GM19468 (cell line): ENCODE measurements around the gene TIFAB.

ENCODE experiments used
- ATAC-seq: cut with Tn5 transposase; IDR thresholded peaks from one replicate; pipeline ENCODE4 v1.9.1; 2021; ENCODE audit warnings: mild to moderate bottlenecking, moderate library complexity, moderate number of reproducible peaks; ENCODE audit not compliant: unreplicated experiment; ENCODE audit errors: extremely low read depth

TIFAB gene

DNA sequence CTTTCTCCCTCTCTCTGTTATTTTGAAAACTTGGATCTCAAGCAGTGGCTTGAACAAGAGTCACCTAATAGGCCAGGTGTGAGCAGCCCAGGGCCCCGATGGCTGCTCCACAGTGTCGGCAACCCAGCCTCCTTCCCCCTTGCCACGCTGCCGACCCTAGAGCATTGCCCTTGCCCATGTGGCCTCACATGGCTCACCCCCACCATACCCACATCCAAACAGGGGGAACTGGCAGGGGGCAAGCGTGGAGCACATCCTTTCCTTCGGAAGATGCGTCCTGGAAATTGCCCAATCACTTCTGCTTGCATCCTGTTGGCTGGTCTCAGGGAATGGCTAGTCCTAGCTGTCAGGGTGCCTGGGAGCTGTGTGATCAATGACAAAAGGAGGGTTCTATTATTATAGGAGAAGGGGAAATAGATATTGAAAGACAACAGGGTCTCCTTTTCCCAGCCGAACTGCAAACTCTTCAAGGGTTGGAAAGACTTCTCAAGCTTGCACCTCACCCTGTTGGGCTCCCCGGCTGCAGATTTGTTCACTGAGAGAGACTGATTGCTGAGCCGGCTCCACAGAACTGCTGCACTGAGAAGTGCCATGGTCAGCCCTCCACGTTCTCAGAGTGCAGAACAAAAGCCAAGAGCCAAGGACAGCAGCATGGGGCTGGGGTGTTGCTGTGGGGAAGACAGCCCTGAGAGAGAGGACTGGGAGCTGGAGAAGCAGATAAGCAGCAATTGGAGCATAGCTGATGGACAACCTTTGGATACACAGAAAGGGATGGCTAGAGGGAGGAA lies 8.3 kb upstream of the TIFAB start:
- ATAC-seq, result no peak

GRCh38 chr5:135458921-135459331 lies 6.8 kb upstream of the TIFAB start:
- ATAC-seq, result no peak

- no peak for ATAC-seq
Measured at GRCh38 chr5:135458356-135458755, 6.2 kb upstream of the TIFAB start.

GRCh38 chr5:135457424-135458071 lies 5.4 kb upstream of the TIFAB start:
- ATAC-seq, result no peak

DNA sequence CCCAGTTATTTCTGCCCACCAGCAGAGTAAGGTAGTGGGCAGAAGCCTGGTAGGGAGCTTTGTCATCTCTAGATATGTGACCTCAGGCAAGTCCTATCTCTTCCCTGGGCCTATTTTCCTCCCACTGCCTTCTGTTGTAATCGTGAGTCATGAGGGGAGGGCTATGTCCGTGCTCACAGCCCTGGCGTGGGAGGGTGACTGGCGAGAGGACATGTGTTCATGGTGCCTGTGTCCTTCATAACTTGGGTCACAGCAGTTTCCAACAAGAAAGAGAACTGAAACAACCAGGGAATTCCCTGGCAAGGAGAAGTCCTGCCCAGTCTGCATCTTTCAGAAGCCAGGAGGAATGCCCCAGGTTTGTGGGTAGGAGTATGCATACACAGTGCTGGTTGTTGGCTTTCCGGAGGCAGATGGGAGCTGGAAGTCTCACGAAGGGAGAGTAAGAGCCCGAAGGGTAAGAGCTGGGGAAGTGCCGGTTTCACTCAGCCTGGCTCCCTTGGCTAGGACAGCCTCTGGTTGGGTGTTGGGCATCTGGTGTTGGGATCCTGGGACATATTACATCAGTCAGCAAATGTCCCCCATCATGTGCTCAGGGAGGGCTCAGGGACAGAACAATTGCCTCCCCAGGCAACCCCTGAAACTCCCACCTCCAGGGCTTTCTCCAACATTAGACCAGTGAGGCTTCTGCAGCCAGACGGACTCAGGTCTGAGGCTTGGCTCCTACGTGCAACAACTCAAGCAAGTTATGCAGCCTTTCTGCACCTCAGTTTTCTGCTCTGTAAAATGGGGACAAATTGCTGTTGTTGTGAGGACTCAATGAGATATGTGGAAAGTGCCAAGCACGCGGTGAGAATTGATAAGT lies 4.3 kb upstream of the TIFAB start:
- no peak for ATAC-seq

DNA sequence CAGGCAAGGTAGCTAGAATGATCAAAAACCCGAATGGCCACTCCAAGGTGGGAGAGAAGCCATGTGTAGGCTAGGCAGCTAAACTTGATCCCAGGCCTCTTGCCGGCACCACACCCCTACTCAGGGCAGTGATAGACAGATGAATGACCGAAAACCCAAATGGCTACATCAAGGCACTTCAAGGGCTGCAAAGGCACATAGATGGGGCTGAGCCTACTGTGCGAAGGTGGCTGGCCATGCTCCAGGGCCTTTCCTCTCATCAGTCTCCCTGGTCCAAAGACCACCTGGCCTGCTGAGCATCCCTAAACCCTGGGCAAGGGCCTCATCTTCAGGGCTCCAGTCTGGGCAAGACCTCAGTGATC lies 3.7 kb upstream of the TIFAB start:
- ATAC-seq, result no peak

DNA sequence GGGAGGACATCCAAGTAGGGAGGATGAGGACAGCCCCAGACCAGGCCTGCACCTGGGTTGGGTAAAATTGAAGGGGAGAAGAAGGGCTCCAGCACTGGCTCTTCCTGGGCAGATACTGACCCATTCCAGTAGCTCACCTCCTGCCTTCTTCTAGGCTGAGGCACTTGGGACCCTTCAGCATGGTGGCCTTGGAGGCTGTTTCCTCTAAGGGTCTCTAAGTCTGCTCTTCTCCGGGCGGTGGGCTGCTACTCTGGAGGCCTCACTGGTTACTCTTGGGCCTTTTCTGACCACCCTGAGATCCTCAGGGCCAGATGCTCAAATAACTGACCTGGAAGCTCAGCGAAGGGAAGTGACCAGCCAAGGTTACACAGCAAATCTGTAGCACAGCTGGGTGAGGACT lies 2.8 kb upstream of the TIFAB start:
- no peak for ATAC-seq

DNA sequence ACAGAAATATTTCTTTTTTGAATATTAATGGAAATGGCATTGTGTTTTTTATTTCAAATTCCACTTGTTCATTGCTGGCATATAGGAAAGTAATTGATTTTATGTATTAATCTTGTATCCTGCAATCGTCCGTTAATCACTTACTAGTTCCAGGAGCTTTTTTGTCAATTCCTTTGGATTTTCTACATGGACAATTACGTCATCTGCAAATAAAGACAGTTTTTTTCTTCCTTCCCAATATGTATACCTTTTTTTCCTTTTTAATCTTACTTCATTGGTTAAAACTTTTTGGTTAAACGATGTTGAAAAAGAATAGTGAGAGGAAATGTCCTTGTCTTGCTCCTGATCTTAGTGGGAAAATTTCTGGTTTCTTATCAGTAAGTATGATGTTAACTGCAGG lies 1.5 kb upstream of the TIFAB start:
- ATAC-seq, result no peak

GRCh38 chr5:135451581-135452320 lies 400 bp downstream of the TIFAB start:
- no peak for ATAC-seq

DNA sequence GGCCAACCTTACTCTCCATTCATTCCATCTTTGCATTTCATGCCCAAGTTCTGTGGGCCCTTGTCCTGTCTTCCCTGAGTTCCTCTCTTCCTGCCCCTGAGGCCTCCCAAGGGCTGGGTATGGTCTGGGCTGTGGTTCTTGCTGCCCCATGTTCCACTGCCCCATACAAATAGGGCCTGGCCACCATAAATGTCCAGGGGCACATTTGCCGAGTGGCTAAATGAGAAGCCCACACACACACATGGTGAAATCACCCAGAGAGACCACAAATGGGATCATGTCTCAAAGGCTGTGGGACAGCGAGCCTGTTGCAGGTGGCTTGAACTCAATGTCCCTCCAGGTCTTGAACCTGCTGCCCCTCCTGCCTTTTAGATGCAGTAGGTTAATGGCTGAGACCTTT lies 1.2 kb downstream of the TIFAB start:
- no peak for ATAC-seq

DNA sequence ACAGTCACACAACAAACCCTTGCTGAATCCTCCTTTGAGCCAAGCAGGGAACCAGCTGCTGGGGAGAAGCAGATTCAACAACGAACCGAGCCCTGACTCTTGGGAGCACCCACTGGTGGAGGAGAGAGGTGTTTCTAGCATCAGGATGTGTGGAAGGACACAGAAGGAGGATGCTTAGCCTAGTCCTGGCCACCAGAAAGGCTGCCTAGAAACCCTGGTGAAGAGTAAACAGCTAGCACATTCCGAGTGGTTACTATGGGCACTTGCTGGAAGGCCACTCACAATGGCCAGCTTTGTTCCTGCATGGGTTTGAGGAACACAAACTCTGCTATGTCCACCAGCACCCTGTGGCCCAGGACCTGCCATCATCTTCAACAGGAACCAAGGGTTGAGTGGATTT lies 1.8 kb downstream of the TIFAB start:
- ATAC-seq, result no peak

- ATAC-seq, result no peak
Measured at GRCh38 chr5:135449644-135450043, 2.5 kb downstream of the TIFAB start.

DNA sequence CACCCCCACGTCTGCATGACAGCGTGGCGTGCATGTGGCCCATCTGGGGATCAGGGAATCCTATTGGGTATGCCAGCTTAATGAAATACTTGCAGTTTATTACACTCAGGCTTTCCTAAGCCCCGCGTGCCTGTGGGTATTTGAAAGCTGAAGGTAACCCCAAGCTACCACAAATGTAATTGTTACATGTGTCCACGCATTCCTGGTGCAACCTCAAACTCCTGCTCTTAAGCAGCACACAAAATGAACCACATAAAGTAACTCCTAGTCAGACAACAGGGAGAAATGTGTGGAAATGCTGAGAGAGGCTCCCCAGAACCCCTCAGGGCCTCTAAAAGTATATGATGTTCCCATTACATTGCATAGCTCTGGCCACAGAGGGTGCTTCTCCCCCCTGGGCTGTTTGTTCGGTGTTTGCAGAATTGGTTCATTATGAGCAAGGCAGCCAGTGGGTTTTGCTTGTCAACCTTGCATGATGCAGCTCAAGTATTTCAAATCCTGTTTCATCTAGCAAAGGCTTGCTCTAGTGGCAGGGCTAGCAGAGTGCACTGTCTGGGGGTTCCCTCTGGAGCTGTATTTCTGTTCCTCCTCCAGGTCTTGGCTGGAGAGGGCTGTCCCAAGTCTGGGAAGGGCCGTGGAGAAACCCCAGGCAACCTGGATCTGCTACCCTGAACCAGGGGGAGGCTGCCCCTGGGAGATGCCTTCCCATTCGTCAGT lies 3.2 kb downstream of the TIFAB start:
- ATAC-seq, result no peak

DNA sequence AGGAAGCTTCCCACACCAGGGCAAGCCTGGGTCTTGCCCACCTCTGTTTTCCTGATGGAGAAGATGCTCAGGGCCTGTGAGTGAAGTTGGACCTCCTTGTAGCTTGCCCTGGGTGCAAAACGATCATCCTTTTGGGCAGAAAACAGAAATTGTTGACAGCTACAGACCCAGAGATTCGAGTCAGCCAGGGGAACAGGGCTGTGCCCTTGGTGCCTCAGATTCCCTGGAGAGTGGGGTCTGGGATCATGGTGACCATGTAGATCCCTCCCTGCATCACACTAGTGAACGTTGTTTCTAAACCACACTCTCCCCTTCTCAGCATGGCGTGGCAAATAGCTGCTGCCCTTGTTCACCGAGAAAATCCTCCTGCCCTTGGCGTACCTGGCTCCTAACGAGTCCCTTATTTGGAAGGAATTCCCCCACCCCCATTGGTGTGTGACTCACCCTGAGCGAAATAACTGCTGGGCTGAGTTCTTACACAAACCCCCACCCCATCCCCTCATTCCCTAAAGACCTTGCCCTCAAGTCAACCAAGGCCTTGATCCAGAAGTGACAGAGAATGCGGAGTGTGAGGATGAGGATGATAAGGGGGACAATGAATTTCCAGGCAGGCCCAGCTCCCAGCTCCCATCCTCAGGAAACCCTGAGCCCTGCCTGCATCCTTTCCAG lies 3.9 kb downstream of the TIFAB start:
- no peak for ATAC-seq

- ATAC-seq, result no peak
Measured at GRCh38 chr5:135447298-135447929, 4.7 kb downstream of the TIFAB start, which contains the start of gene DCANP1. DCANP1 (minus strand) TSS chr5:135447348; CDS start chr5:135447108, 240 bp downstream.

DNA sequence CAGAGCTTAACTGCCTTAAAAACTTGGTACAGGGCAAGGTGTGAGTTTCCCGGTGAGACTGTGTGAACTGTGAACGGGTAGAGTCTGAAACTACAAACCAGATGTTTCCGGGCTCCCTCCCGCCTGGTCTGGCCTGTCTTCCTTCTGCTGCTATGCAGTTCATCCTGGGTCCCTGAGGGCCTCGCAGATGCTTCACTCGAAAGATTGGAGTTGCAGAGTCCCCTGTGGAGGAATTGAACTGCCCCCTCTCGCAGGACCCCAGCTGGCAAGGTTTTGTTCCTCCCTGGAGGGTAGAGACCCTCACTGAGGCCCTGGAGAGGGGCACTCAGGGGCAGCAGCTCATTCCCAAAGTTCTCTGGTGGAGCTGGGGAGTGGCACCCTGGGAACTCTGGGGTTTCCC lies 5.5 kb downstream of the TIFAB start:
- no peak for ATAC-seq

GRCh38 chr5:135446206-135446605 lies 5.9 kb downstream of the TIFAB start:
- no peak for ATAC-seq

DNA sequence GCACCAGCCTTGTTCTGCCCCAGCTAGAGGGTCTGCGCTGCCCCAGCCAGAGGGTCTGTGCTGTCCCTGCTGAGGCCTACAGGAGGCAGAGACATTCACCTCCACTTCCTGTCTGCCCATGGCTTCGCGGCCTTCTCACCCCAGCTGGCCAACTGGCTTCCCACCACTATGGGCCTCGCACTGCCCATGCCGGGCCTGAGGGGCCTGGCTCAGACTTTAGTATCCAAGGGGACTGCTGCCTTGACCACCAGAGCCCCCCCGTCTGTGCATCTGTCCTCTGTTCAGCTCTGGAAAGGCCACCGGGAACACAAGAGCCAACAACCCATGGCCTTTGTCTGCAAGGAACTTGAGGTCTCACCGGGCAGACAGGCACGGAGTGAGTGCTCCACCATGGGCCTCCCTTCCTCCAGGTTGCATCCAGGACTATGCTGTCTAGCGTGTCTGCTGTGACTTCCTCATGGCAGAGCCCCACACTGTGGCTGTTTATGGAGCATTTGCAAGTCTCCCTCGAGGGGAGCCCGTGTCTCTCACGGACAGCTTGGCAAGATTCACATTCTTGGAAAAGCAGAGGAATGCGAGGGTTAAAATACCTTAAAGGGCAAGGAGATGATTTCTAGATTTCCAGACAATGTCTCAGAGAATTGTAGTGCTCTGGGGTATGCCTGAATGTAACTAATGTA lies 6.7 kb downstream of the TIFAB start:
- no peak for ATAC-seq
